HepG2 (cell line): ENCODE data around the gene PDSS2. TPM values are rescaled to one million over a fixed set of nuclear protein-coding genes. Genes with fewer than 3 reads are reported as not detected.

Experiments
- ATAC-seq: fragments of 200-7000 bp; cut with Tn5 transposase; 3 replicates; pipeline ENCODE4 v1.9.1; 2020; ENCODE audit warnings: mild to moderate bottlenecking, moderate library complexity
- BruUV-seq: library from RNA; stranded (reverse); fragments of 400-500 nt; replicated peaks from 2 replicates; lab custom pipeline; 2021; lab: Mats Ljungman, UMichigan
- CTCF ChIA-PET: fragments of 300-600 bp; formaldehyde crosslinking; extraction: SDS; loops from one replicate; lab custom pipeline; 2021; ENCODE audit warnings: low total read pairs, inconsistent platforms, low intra/inter-chr PET ratio; lab: Yijun Ruan, JAX
- POLR2A ChIA-PET: fragments of 350-600 bp; sonication (Branson Sonifier 250); formaldehyde crosslinking; loops from one replicate; lab custom pipeline; 2020; ENCODE audit warnings: antibody characterized with exemption, inconsistent platforms; lab: Yijun Ruan, JAX
- DNase-seq: peaks from one replicate; pipeline ENCODE4 v3.0.0-alpha.2; 2015; ENCODE audit warnings: low spot score
- FAIRE-seq: peaks from 3 replicates; lab custom pipeline; 2011; peaks lifted over from hg19 to GRCh38; lab: Jason Lieb, UNC
- H2AFZ ChIP-seq: one replicate; pipeline ENCODE4 v1.6.1; 2011; ENCODE audit warnings: low read length, inconsistent platforms
- H3K27ac ChIP-seq: fragments of 300-600 bp; 3 replicates; pipeline ENCODE4 v1.8.0; 2011; ENCODE audit warnings: mixed run types, mild to moderate bottlenecking, mixed read lengths, low read length, inconsistent platforms; ENCODE audit not compliant: insufficient read depth; ENCODE audit errors: extremely low read length
- H3K27me3 ChIP-seq, 2 experiments: fragments of 200-600 bp in 1 of 2; 2 replicates in 1 of 2; 3 replicates in 1 of 2; pipeline versions ENCODE4 v1.6.0 to v1.8.0; 2011; ENCODE audit warnings: low read length in 2 of 2, mild to moderate bottlenecking in 2 of 2, moderate library complexity in 2 of 2, inconsistent platforms in 1 of 2; ENCODE audit not compliant: insufficient read depth in 2 of 2, control insufficient read depth in 1 of 2
- H3K36me3 ChIP-seq, 2 experiments: fragments of 200-600 bp in 1 of 2; replicated peaks in 1 of 2; 2 replicates in 1 of 2; 3 replicates in 1 of 2; pipeline versions ENCODE4 v1.5.1 to v1.8.0; 2011; ENCODE audit warnings: low read length in 2 of 2, inconsistent platforms in 1 of 2; ENCODE audit not compliant: insufficient read depth in 2 of 2, control insufficient read depth in 1 of 2
- H3K4me1 ChIP-seq: 2 replicates; pipeline ENCODE4 v1.5.1; 2012; ENCODE audit warnings: low read length, inconsistent platforms; ENCODE audit not compliant: insufficient read depth
- H3K4me2 ChIP-seq: 2 replicates; pipeline ENCODE4 v1.6.0; 2011; ENCODE audit warnings: low read depth, low read length, inconsistent platforms
- H3K4me3 ChIP-seq, 3 experiments: fragments of 200-600 bp in 1 of 3; sonication (generic), shearing (Covaris generic) in 1 of 3; replicated peaks in 1 of 3; 2 replicates each; pipeline ENCODE4 v1.5.1; 2011 to 2016; ENCODE audit warnings: low read length in 3 of 3, inconsistent platforms in 2 of 3, low read depth in 2 of 3, mild to moderate bottlenecking in 2 of 3, control low read depth in 1 of 3, mixed read lengths in 1 of 3; ENCODE audit not compliant: insufficient read depth in 1 of 3
- H3K79me2 ChIP-seq: one replicate; pipeline ENCODE4 v1.6.1; 2011; ENCODE audit warnings: low read length, inconsistent platforms; ENCODE audit not compliant: insufficient read depth
- H3K9ac ChIP-seq: 2 replicates; pipeline ENCODE4 v1.6.0; 2011; ENCODE audit warnings: mild to moderate bottlenecking, low read depth, low read length, inconsistent platforms; ENCODE audit not compliant: insufficient read depth
- H3K9me3 ChIP-seq: 2 replicates; pipeline ENCODE4 v1.5.1; 2012; ENCODE audit warnings: mild to moderate bottlenecking, low read length
- H4K20me1 ChIP-seq: 2 replicates; pipeline ENCODE4 v1.6.0; 2011; ENCODE audit warnings: inconsistent platforms, mild to moderate bottlenecking, low read length, moderate library complexity; ENCODE audit not compliant: insufficient read depth
- HMGXB4 ChIP-seq, 2 experiments: sonication (generic) in 1 of 2; formaldehyde crosslinking in 1 of 2; IDR thresholded peaks; 2 replicates each; pipeline versions ENCODE4 v1.4.0 to v1.6.1; 2018 to 2020; ENCODE audit warnings: missing genetic modification reagents in 2 of 2, borderline replicate concordance in 1 of 2, low read depth in 1 of 2, mild to moderate bottlenecking in 1 of 2, missing biosample characterization in 1 of 2
- HNRNPLL ChIP-seq: fragments of 200-400 bp; formaldehyde crosslinking; IDR thresholded peaks from 2 replicates; pipeline ENCODE4 v1.6.1; 2017; ENCODE audit warnings: mild to moderate bottlenecking, low read depth, low read length; ENCODE audit not compliant: poor library complexity, severe bottlenecking
- HOXA9 ChIP-seq: sonication (generic); formaldehyde crosslinking; IDR thresholded peaks from 2 replicates; pipeline ENCODE4 v1.8.1; 2022; ENCODE audit warnings: missing genetic modification reagents, mild to moderate bottlenecking, moderate library complexity, borderline replicate concordance
- MLX ChIP-seq: IDR thresholded peaks from 2 replicates; pipeline ENCODE4 v1.6.1; 2016
- PLSCR1 ChIP-seq: sonication (generic); formaldehyde crosslinking; IDR thresholded peaks from 2 replicates; pipeline ENCODE4 v1.5.0; 2020; ENCODE audit warnings: missing genetic modification reagents, mild to moderate bottlenecking, borderline replicate concordance
- PTBP1 ChIP-seq: fragments of 200-400 bp; formaldehyde crosslinking; IDR thresholded peaks from 2 replicates; pipeline ENCODE4 v1.6.1; 2018; ENCODE audit warnings: low read length, low read depth; ENCODE audit not compliant: poor library complexity, severe bottlenecking
- SNRNP70 ChIP-seq: fragments of 200-400 bp; formaldehyde crosslinking; IDR thresholded peaks from 2 replicates; pipeline ENCODE4 v1.6.1; 2017; ENCODE audit warnings: mild to moderate bottlenecking, low read depth, low read length, moderate library complexity
- SOX6 ChIP-seq, 2 experiments: fragments of 450-650 bp in 1 of 2; sonication (generic) in 1 of 2; formaldehyde crosslinking in 1 of 2; IDR thresholded peaks; 2 replicates each; pipeline versions ENCODE4 v1.4.0 to v1.6.1; 2017 to 2020; ENCODE audit warnings: antibody characterized with exemption in 1 of 2, mild to moderate bottlenecking in 1 of 2, missing genetic modification reagents in 1 of 2
- SP5 ChIP-seq: IDR thresholded peaks from 2 replicates; pipeline ENCODE4 v1.6.1; 2016; ENCODE audit warnings: low read depth, borderline replicate concordance
- TEF ChIP-seq: sonication (generic); formaldehyde crosslinking; IDR thresholded peaks from 2 replicates; pipeline ENCODE4 v1.5.0; 2020; ENCODE audit warnings: missing genetic modification reagents
- TFE3 ChIP-seq: IDR thresholded peaks from 2 replicates; pipeline ENCODE4 v1.6.1; 2016
- ZNF354B ChIP-seq: sonication (generic); formaldehyde crosslinking; IDR thresholded peaks from 2 replicates; pipeline ENCODE4 v1.8.0; 2022; ENCODE audit warnings: mild to moderate bottlenecking, missing genetic modification reagents
- ZNF576 ChIP-seq: sonication (generic); formaldehyde crosslinking; IDR thresholded peaks from 2 replicates; pipeline ENCODE4 v1.4.0; 2020; ENCODE audit warnings: mild to moderate bottlenecking, missing genetic modification reagents
- ZNF605 ChIP-seq: sonication (generic); formaldehyde crosslinking; IDR thresholded peaks from 2 replicates; pipeline ENCODE4 v1.8.0; 2022; ENCODE audit warnings: mild to moderate bottlenecking, missing genetic modification reagents
- ZNF614 ChIP-seq: IDR thresholded peaks from 2 replicates; pipeline ENCODE4 v1.6.1; 2018; ENCODE audit warnings: missing biosample characterization, missing genetic modification reagents, inconsistent platforms, borderline replicate concordance
- ZNF776 ChIP-seq: sonication (generic); formaldehyde crosslinking; IDR thresholded peaks from 2 replicates; pipeline ENCODE4 v1.4.0; 2020; ENCODE audit warnings: mild to moderate bottlenecking, missing genetic modification reagents
- ZNF878 ChIP-seq: sonication (generic); formaldehyde crosslinking; IDR thresholded peaks from 2 replicates; pipeline ENCODE4 v1.8.1; 2023; ENCODE audit warnings: mild to moderate bottlenecking, missing genetic modification reagents, moderate library complexity
- WGBS: methylation state at CpG from one replicate; pipeline ENCODE4 v1.1.6; 2017; ENCODE audit warnings: low lambda C conversion rate; 5-methylcytosine and 5-hydroxymethylcytosine counted together
- in situ Hi-C: cut with HindIII; loops from 2 replicates; pipeline ENCODE4 v1.10.0; 2017; ENCODE audit warnings: low pct_unique_long_range_greater_than_20kb; ENCODE audit not compliant: extremely low pct_ligation_motif_present
- intact Hi-C: fragments of 100-400 bp; cut with micrococcal nuclease; formaldehyde crosslinking; loops from one replicate; pipeline ENCODE4 v1.10.0; 2022; ENCODE audit not compliant: unreplicated experiment
- polyA plus RNA-seq, 8 experiments: library from polyadenylated mRNA; depleted of rRNA in 3 of 8; stranded (reverse) in 7 of 8; unstranded in 1 of 8; fragments of >200 nt; fragmentation: Illumina TruSeq in 4 of 8; extraction: Trizol in 4 of 8; gene quantifications; 2 replicates each; pipeline versions ENCODE4 v1.2.1 to v1.2.3, GENCODE V29; 2011 to 2016; ENCODE audit warnings: low read depth in 4 of 8, missing spikeins in 1 of 8, mixed read lengths in 1 of 8; ENCODE audit not compliant: insufficient read depth in 1 of 8
- total RNA-seq, 5 experiments: library from RNA; depleted of rRNA; stranded (reverse); fragments of >200 nt; fragmentation: Illumina TruSeq; extraction: Trizol; gene quantifications; 2 replicates each; pipeline ENCODE4 v1.2.3, GENCODE V29; 2016; ENCODE audit warnings: low read depth in 1 of 5

PDSS2 gene
- total and polyA plus RNA-seq, 2 of the 13 experiments (the other 11 are each of a cell fraction or from before 2014, with no cell fraction given) = 16.2 to 17.0 TPM

- Histone ChIP-seq H4K20me1 (no peaks in the 10 kb centered on the region), H3K9me3 (no peaks in the 10 kb centered on the region), H3K27me3 (no peaks in the 10 kb centered on the region), H3K4me1 (peaks cover 24% of the 10 kb centered on the region), H3K9ac (no peak overlapping the region), H3K36me3 (no peaks in the 10 kb centered on the region), H3K27ac (peak overlapping the region; percentile 43), H3K79me2 (no peaks in the 10 kb centered on the region), H2AFZ (no peak overlapping the region), H3K4me3 (no peak overlapping the region), H3K4me2 (no peak overlapping the region)
- ATAC-seq (peak; percentile 67), FAIRE-seq (no peak), DNase-seq (no peak)
- in situ Hi-C loops (no loop called here), intact Hi-C loops (no loop called here)
- ChIA-PET CTCF (no interaction called here), POLR2A (no interaction called here)
- BruUV-seq = no TSS peak
- TF ChIP-seq ZNF576 (CRISPR knock-in tag) = no peak
- TF ChIP-seq SP5 (CRISPR knock-in tag) = no peak
- no peak for TF ChIP-seq PLSCR1 (CRISPR knock-in tag)
- no peak for TF ChIP-seq ZNF878 (CRISPR knock-in tag)
- no peak for TF ChIP-seq MLX
- TF ChIP-seq PTBP1 = no peak
- no peak for TF ChIP-seq TFE3 (CRISPR knock-in tag)
- TF ChIP-seq SNRNP70 = no peak
- no peak for TF ChIP-seq HNRNPLL
- no peak for TF ChIP-seq ZNF605 (CRISPR knock-in tag)
- TF ChIP-seq SOX6 (IDR thresholded peaks at IDR 0.05) = no peak
- no peak for TF ChIP-seq SOX6 (CRISPR knock-in tag; IDR thresholded peaks at IDR 0.05)
- no peak for TF ChIP-seq HOXA9 (CRISPR knock-in tag)
- no peak for TF ChIP-seq ZNF776 (CRISPR knock-in tag)
- TF ChIP-seq ZNF614 = no peak
- TF ChIP-seq ZNF354B (CRISPR knock-in tag) = no peak
- TF ChIP-seq HMGXB4 (CRISPR knock-in tag; IDR thresholded peaks at IDR 0.05; ENCODE audit: borderline replicate concordance in 1 of 2, low read depth in 1 of 2) = no peak
- no peak for TF ChIP-seq TEF (CRISPR knock-in tag)
- WGBS = 53% methylated on average over 2 of the region's 2 CpGs
Observed at GRCh38 chr6:107230024-107230423, 229.3 kb downstream of the PDSS2 start.
